HCT116 (cell line): ENCODE measurements around the gene NGFR. TPM values are rescaled to one million over a fixed set of nuclear protein-coding genes. Genes with fewer than 3 reads are reported as not detected.

Experiments used
- ATAC-seq: fragments of 200-7000 bp; cut with Tn5 transposase; 2 replicates; pipeline ENCODE4 v1.9.1; 2020; ENCODE audit warnings: mild to moderate bottlenecking, moderate library complexity
- BruUV-seq: library from RNA; stranded (reverse); fragments of 400-500 nt; replicated peaks from 2 replicates; lab custom pipeline; 2021; lab: Mats Ljungman, UMichigan
- CTCF ChIA-PET: fragments of 300-600 bp; sonication (Branson Sonifier 250); formaldehyde crosslinking; loops from one replicate; lab custom pipeline; 2021; ENCODE audit warnings: antibody characterized with exemption; lab: Charles Lee
- POLR2A ChIA-PET: fragments of 300-600, 350-600 bp; sonication (Branson Sonifier 250); formaldehyde crosslinking; loops from one replicate; lab custom pipeline; 2021; ENCODE audit warnings: antibody characterized with exemption; lab: Charles Lee
- RAD21 ChIA-PET, 2 experiments: fragments of 300-600 bp; sonication (Branson Sonifier 250); formaldehyde crosslinking; loops; one replicate each; lab custom pipeline; 2023; ENCODE audit warnings: low total read pairs in 2 of 2; ENCODE audit not compliant: uncharacterized antibody in 2 of 2, unreplicated experiment in 2 of 2, low non-redundant PET in 1 of 2; lab: Charles Lee
- DNase-seq: peaks from one replicate; pipeline ENCODE4 v3.0.0-alpha.2; 2010; ENCODE audit warnings: low read depth, low spot score
- H2AFZ ChIP-seq: fragments of 200-600 bp; shearing (Covaris generic), sonication (generic); 2 replicates; pipeline ENCODE4 v1.6.1; 2017; ENCODE audit warnings: low read depth, mixed run types, mixed read lengths, antibody characterized with exemption, low read length; ENCODE audit not compliant: poor library complexity, severe bottlenecking
- H3K27ac ChIP-seq: 2 replicates; pipeline ENCODE4 v1.5.1; 2012; ENCODE audit warnings: low read depth, low read length
- H3K27me3 ChIP-seq: fragments of 200-600 bp; sonication (generic); 2 replicates; pipeline ENCODE4 v1.6.1; 2016; ENCODE audit warnings: mixed run types, low read length, mixed read lengths; ENCODE audit not compliant: insufficient read depth
- H3K36me3 ChIP-seq, 2 experiments: fragments of 200-500 bp in 1 of 2; fragments of 200-600 bp in 1 of 2; sonication (Bioruptor generic) in 1 of 2; sonication (generic) in 1 of 2; 2 replicates each; pipeline versions ENCODE4 v1.5.1 to v1.6.1; 2014 to 2016; ENCODE audit warnings: low read length in 2 of 2, inconsistent platforms in 1 of 2, mixed read lengths in 1 of 2, mixed run types in 1 of 2; ENCODE audit not compliant: insufficient read depth in 2 of 2, control insufficient read depth in 1 of 2
- H3K4me1 ChIP-seq, 2 experiments: fragments of 200-600 bp in 1 of 2; sonication (generic) in 1 of 2; 2 replicates each; pipeline versions ENCODE4 v1.5.1 to v1.6.1; 2012 to 2017; ENCODE audit warnings: low read length in 2 of 2, inconsistent platforms in 1 of 2, mild to moderate bottlenecking in 1 of 2, mixed read lengths in 1 of 2, mixed run types in 1 of 2, moderate library complexity in 1 of 2; ENCODE audit not compliant: insufficient read depth in 2 of 2, control insufficient read depth in 1 of 2
- H3K4me2 ChIP-seq: fragments of 200-600 bp; sonication (generic); 2 replicates; pipeline ENCODE4 v1.6.1; 2017; ENCODE audit warnings: mixed run types, low read length, mixed read lengths
- H3K4me3 ChIP-seq, 2 experiments: fragments of 200-600 bp in 1 of 2; sonication (generic) in 1 of 2; replicated peaks in 1 of 2; 2 replicates each; pipeline ENCODE4 v1.5.1; 2011 to 2016; ENCODE audit warnings: low read length in 2 of 2, control low read depth in 1 of 2, low read depth in 1 of 2, mild to moderate bottlenecking in 1 of 2, mixed read lengths in 1 of 2, mixed run types in 1 of 2
- H3K79me2 ChIP-seq: fragments of 200-600 bp; sonication (generic); 2 replicates; pipeline ENCODE4 v1.6.1; 2017; ENCODE audit warnings: mild to moderate bottlenecking, mixed run types, low read length, moderate library complexity, mixed read lengths; ENCODE audit not compliant: insufficient read depth
- H3K9ac ChIP-seq: fragments of 200-600 bp; sonication (generic); 2 replicates; pipeline ENCODE4 v1.6.1; 2016; ENCODE audit warnings: low read length, mixed read lengths
- H3K9me2 ChIP-seq: fragments of 200-600 bp; sonication (generic), shearing (Covaris generic); 2 replicates; pipeline ENCODE4 v1.6.1; 2017; ENCODE audit warnings: mixed run types, mild to moderate bottlenecking, moderate library complexity; ENCODE audit not compliant: insufficient read depth
- H3K9me3 ChIP-seq, 2 experiments: fragments of 200-500 bp in 1 of 2; fragments of 200-600 bp in 1 of 2; sonication (Bioruptor generic) in 1 of 2; sonication (generic) in 1 of 2; 2 replicates each; pipeline ENCODE4 v1.6.1; 2014 to 2017; ENCODE audit warnings: low read length in 2 of 2, mixed read lengths in 2 of 2, inconsistent platforms in 1 of 2, low read depth in 1 of 2, mild to moderate bottlenecking in 1 of 2, mixed run types in 1 of 2, moderate library complexity in 1 of 2; ENCODE audit not compliant: control insufficient read depth in 1 of 2, insufficient read depth in 1 of 2
- H4K20me1 ChIP-seq: fragments of 200-600 bp; sonication (generic), shearing (Covaris generic); 2 replicates; pipeline ENCODE4 v1.6.1; 2017; ENCODE audit warnings: mixed run types, mild to moderate bottlenecking, moderate library complexity; ENCODE audit not compliant: insufficient read depth
- CEBPB ChIP-seq: IDR thresholded peaks from 2 replicates; pipeline ENCODE4 v1.6.1; 2012; ENCODE audit warnings: low read depth
- EGR1 ChIP-seq: IDR thresholded peaks from 2 replicates; pipeline ENCODE4 v1.6.1; 2012; ENCODE audit warnings: low read depth
- ELF1 ChIP-seq: IDR thresholded peaks from 2 replicates; pipeline ENCODE4 v1.6.1; 2012; ENCODE audit warnings: low read depth, borderline replicate concordance
- EZH2 ChIP-seq: fragments of 200-600 bp; sonication (generic); IDR thresholded peaks from 2 replicates; pipeline ENCODE4 v1.6.1; 2017; ENCODE audit warnings: antibody characterized with exemption, mixed run types
- EZH2phosphoT487 ChIP-seq: fragments of 200-600 bp; IDR thresholded peaks from 2 replicates; pipeline ENCODE4 v1.6.1; 2018; ENCODE audit warnings: antibody characterized with exemption, borderline replicate concordance
- POLR2A ChIP-seq: IDR thresholded peaks from 2 replicates; pipeline ENCODE4 v1.7.0; 2011; ENCODE audit warnings: borderline replicate concordance; ENCODE audit not compliant: insufficient read depth, insufficient read length; ENCODE audit errors: extremely low read depth
- POLR2AphosphoS5 ChIP-seq: IDR thresholded peaks from 2 replicates; pipeline ENCODE4 v1.6.1; 2011; ENCODE audit warnings: mild to moderate bottlenecking, low read depth, low read length, moderate library complexity
- RAD21 ChIP-seq: IDR thresholded peaks from 2 replicates; pipeline ENCODE4 v1.6.1; 2012; ENCODE audit warnings: low read depth, mild to moderate bottlenecking
- SIN3A ChIP-seq: IDR thresholded peaks from 2 replicates; pipeline ENCODE4 v1.6.1; 2012; ENCODE audit warnings: low read depth
- SRF ChIP-seq: IDR thresholded peaks from 2 replicates; pipeline ENCODE4 v1.6.1; 2012; ENCODE audit warnings: low read depth
- TCF7L2 ChIP-seq: IDR thresholded peaks from 2 replicates; pipeline ENCODE4 v1.7.0; 2011; ENCODE audit warnings: borderline replicate concordance, inconsistent platforms; ENCODE audit not compliant: insufficient read depth, insufficient read length; ENCODE audit errors: extremely low read depth
- ZFX ChIP-seq: fragments of 450-650 bp; IDR thresholded peaks from 2 replicates; pipeline ENCODE4 v1.6.1; 2017
- ZNF274 ChIP-seq: fragments of 200-500 bp; sonication (Bioruptor generic); IDR thresholded peaks from 2 replicates; pipeline ENCODE4 v1.6.1; 2014; ENCODE audit warnings: mild to moderate bottlenecking, low read depth, low read length, inconsistent platforms
- intact Hi-C: fragments of 100-400 bp; cut with micrococcal nuclease; formaldehyde crosslinking; loops from 2 replicates; pipeline ENCODE4 v1.10.0; 2022
- total RNA-seq: library from RNA; stranded (reverse); gene quantifications from one replicate; pipeline ENCODE4 v1.2.1, GENCODE V29; 2021; ENCODE audit not compliant: unreplicated experiment
- TF ChIP-seq, protein P1 (sequence below): IDR thresholded peaks from 2 replicates; pipeline ENCODE4 v1.6.1; 2012
- TF ChIP-seq, protein P2 (sequence below): IDR thresholded peaks from 2 replicates; pipeline ENCODE4 v1.6.1; 2012
- TF ChIP-seq, protein P3 (sequence below): IDR thresholded peaks from 2 replicates; pipeline ENCODE4 v1.6.1; 2011; ENCODE audit warnings: mild to moderate bottlenecking, low read length, moderate library complexity; ENCODE audit not compliant: insufficient replicate concordance; ENCODE audit errors: extremely low read depth

The NGFR gene
- total RNA-seq, 1 experiment from 2014 or later = 6.1 TPM

DNA sequence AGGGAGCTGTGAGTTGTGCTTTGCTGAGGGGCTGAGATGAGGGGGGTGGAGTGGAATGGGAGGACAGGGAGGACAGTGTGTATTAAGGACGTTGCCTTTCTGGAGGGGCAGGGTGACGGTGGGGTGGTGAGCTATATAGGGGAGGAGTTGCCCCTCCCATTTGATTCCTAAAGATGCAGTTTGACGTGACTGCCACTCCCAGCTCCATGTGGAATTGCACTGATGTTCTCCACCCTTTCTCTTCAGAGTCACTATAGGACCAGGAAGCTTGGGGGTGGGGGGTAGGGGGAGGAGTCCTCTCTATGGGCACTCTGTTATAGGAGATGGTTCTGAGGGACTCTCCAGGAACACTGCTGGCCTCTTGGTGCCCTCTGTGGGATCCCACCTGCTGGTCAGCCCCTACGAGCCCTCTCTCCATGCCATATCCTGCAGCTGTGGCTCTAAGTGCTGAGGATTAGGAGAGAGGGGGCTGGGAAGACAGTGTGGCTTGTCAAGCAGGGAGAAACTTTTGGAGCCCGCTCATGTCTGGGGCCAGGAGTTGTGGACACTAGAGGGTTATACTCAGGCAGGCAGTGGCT lies 3.8 kb upstream of the NGFR start:
- ATAC-seq (no peak), DNase-seq (no peak)
- TF ChIP-seq EZH2 (no peak), RAD21 (no peak), SIN3A (no peak), POLR2A (no peak), EGR1 (no peak), EZH2phosphoT487 (no peak)
- TF ChIP-seq, protein P1, sequence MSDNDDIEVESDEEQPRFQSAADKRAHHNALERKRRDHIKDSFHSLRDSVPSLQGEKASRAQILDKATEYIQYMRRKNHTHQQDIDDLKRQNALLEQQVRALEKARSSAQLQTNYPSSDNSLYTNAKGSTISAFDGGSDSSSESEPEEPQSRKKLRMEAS = no peak
- no peaks in the 10 kb centered on the region for H3K9me2 ChIP-seq
- RAD21 ChIA-PET = interaction anchor here in 1 of 2 experiments (0.6 kb wide), 1 partner anchor 57 kb away, joined by 4 read pairs; no protein-coding TSS in a partner anchor
- H3K9ac ChIP-seq = no peak overlapping the region
- no peaks in the 10 kb centered on the region for H3K36me3 ChIP-seq
- no peaks in the 10 kb centered on the region for H3K9me3 ChIP-seq
- H3K27me3 ChIP-seq = peaks cover 5% of the 10 kb centered on the region; the same call in 1 of the 2 replicates
- CTCF ChIA-PET = interaction anchor here (0.8 kb wide), 1 partner anchor 13 kb away, joined by 3 read pairs; no protein-coding TSS in a partner anchor
- H4K20me1 ChIP-seq = no peaks in the 10 kb centered on the region
- BruUV-seq = no TSS peak
- H3K4me3 ChIP-seq = no peak overlapping the region
- H3K4me1 ChIP-seq = peaks cover 5 to 17% of the 10 kb centered on the region in 2 experiments; a peak in 3 of 4 replicates
- H2AFZ ChIP-seq = no peak overlapping the region
- H3K27ac ChIP-seq = no peak overlapping the region
- POLR2A ChIA-PET = interaction anchor here (0.6 kb wide), 1 partner anchor 21 kb away, joined by 3 read pairs; no protein-coding TSS in a partner anchor
- intact Hi-C loops = no loop called here
- no peaks in the 10 kb centered on the region for H3K79me2 ChIP-seq
- H3K4me2 ChIP-seq = no peak overlapping the region

DNA sequence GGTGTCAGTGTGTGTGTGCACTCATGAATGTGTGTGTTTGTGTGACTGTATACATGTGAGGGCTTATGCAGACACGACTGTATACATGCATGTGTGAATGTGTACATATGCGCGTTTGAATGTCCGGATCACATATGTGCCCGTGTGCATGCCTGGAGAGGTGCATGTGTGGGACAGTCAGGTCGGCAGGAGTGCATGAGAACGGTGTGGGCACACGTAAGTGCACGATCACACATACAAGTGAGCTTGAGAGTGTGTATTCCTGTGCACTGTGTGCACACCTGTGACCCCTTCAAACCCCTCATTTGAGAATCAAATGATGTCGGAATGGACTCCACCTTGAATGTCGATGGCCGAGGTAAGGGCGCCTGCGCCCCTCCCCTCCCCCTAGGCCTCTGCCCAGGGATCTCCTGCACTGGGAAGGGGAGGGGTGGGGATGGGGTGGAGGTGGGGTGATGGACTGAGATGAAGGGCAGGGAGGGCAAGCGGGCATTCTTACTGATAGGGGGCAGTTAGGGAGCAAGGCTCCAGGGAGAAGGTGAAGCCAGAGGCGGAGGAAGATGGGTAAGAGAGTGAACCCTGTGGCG lies 601 bp upstream of the NGFR start:
- Histone ChIP-seq H3K79me2 (no peaks in the 10 kb centered on the region), H3K9me3 (no peaks in the 10 kb centered on the region), H2AFZ (peak overlapping the region; percentile 70), H3K4me3 (peak overlapping the region; percentile 30 to 36; a peak in 3 of 4 replicates), H3K9me2 (no peaks in the 10 kb centered on the region), H3K27me3 (no peaks in the 10 kb centered on the region), H3K27ac (peak overlapping the region; percentile 24; the same call in 1 of the 2 replicates), H3K4me1 (peaks cover 5 to 21% of the 10 kb centered on the region in 2 experiments; a peak in 3 of 4 replicates), H3K9ac (no peak overlapping the region), H3K36me3 (no peaks in the 10 kb centered on the region), H3K4me2 (peak overlapping the region; percentile 94), H4K20me1 (no peaks in the 10 kb centered on the region)
- CTCF ChIA-PET = interaction anchor here (0.9 to 4.2 kb wide), 2 partner anchors 14 to 62 kb away, joined by 4 to 28 read pairs; no protein-coding TSS in a partner anchor
- ATAC-seq (no peak; the same call in 1 of the 2 replicates), DNase-seq (no peak)
- POLR2A ChIA-PET = interaction anchor here (0.9 to 1.9 kb wide), 6 partner anchors 11 to 62 kb away, joined by 3 to 9 read pairs (median 4); no protein-coding TSS in a partner anchor
- BruUV-seq = no TSS peak
- intact Hi-C loops = loop anchor here (2.0 kb wide), 1 partner anchor 54 kb away; no protein-coding TSS in a partner anchor
- RAD21 ChIA-PET = interaction anchor here in 1 of 2 experiments (1.0 kb wide), 1 partner anchor 62 kb away, joined by 5 read pairs; no protein-coding TSS in a partner anchor
- TF ChIP-seq CEBPB = no peak
- TF ChIP-seq ZFX = no peak
- TF ChIP-seq ZNF274 = no peak
- TF ChIP-seq RAD21 = no peak
- TF ChIP-seq, protein P1 = no peak
- no peak for TF ChIP-seq POLR2AphosphoS5
- TF ChIP-seq POLR2A = no peak
- TF ChIP-seq, protein P2, sequence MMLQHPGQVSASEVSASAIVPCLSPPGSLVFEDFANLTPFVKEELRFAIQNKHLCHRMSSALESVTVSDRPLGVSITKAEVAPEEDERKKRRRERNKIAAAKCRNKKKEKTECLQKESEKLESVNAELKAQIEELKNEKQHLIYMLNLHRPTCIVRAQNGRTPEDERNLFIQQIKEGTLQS = no peak
- TF ChIP-seq SRF = no peak
- TF ChIP-seq EZH2phosphoT487 = no peak
- TF ChIP-seq EGR1 = no peak
- no peak for TF ChIP-seq ELF1
- no peak for TF ChIP-seq TCF7L2
- TF ChIP-seq, protein P3, sequence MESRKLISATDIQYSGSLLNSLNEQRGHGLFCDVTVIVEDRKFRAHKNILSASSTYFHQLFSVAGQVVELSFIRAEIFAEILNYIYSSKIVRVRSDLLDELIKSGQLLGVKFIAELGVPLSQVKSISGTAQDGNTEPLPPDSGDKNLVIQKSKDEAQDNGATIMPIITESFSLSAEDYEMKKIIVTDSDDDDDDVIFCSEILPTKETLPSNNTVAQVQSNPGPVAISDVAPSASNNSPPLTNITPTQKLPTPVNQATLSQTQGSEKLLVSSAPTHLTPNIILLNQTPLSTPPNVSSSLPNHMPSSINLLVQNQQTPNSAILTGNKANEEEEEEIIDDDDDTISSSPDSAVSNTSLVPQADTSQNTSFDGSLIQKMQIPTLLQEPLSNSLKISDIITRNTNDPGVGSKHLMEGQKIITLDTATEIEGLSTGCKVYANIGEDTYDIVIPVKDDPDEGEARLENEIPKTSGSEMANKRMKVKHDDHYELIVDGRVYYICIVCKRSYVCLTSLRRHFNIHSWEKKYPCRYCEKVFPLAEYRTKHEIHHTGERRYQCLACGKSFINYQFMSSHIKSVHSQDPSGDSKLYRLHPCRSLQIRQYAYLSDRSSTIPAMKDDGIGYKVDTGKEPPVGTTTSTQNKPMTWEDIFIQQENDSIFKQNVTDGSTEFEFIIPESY = no peak
